Lung (tissue), 12 donors: ENCODE data around the gene NEO1. TPM values are rescaled to one million over a fixed set of nuclear protein-coding genes. Genes with fewer than 3 reads are reported as not detected.

Experiments
- ATAC-seq: fragments of 200-7000 bp; cut with Tn5 transposase; one replicate; pipeline ENCODE4 v1.9.1; 2020; ENCODE audit warnings: moderate number of reproducible peaks; ENCODE audit not compliant: insufficient read depth, low FRiP score
- DNase-seq, 3 donors: peaks; one replicate each; pipeline ENCODE4 v3.0.0-alpha.2; 2013 to 2017
- H3K27ac ChIP-seq, 2 donors: one replicate each; pipeline ENCODE4 v1.5.1; 2013; ENCODE audit warnings: mild to moderate bottlenecking in 2 of 2, moderate library complexity in 2 of 2, control low read depth in 1 of 2, inconsistent platforms in 1 of 2, low read depth in 1 of 2, low read length in 1 of 2
- H3K27me3 ChIP-seq, 3 donors: one replicate each; pipeline ENCODE4 v1.5.1; 2013; ENCODE audit warnings: low read length in 2 of 3; ENCODE audit not compliant: control insufficient read depth in 3 of 3, insufficient read depth in 3 of 3
- H3K36me3 ChIP-seq, 4 donors: one replicate each; pipeline ENCODE4 v1.5.1; 2013; ENCODE audit warnings: low read length in 4 of 4, mild to moderate bottlenecking in 1 of 4, moderate library complexity in 1 of 4; ENCODE audit not compliant: control insufficient read depth in 4 of 4, insufficient read depth in 4 of 4
- H3K4me1 ChIP-seq, 5 donors: one replicate each; pipeline ENCODE4 v1.5.1; 2013; ENCODE audit warnings: low read length in 5 of 5, mild to moderate bottlenecking in 2 of 5, moderate library complexity in 1 of 5; ENCODE audit not compliant: control insufficient read depth in 5 of 5, insufficient read depth in 5 of 5
- H3K4me3 ChIP-seq: one replicate; pipeline ENCODE4 v1.5.1; 2013; ENCODE audit warnings: mild to moderate bottlenecking, control low read depth, moderate library complexity
- H3K9ac ChIP-seq, 2 donors: one replicate each; pipeline ENCODE4 v1.5.1; 2013; ENCODE audit warnings: low read length in 2 of 2, control low read depth in 1 of 2; ENCODE audit not compliant: insufficient read depth in 1 of 2
- H3K9me3 ChIP-seq, 4 donors: one replicate each; pipeline ENCODE4 v1.5.1; 2013; ENCODE audit warnings: low read length in 3 of 4, mild to moderate bottlenecking in 1 of 4, moderate library complexity in 1 of 4; ENCODE audit not compliant: control insufficient read depth in 4 of 4, insufficient read depth in 3 of 4
- WGBS, 2 donors: extraction: QIAGEN DNeasy Blood & Tissue Kit; methylation state at CpG; one replicate each; pipeline ENCODE4 v1.1.7; 2013; 5-methylcytosine and 5-hydroxymethylcytosine counted together
- polyA plus RNA-seq, 2 donors: library from polyadenylated mRNA; stranded (reverse); fragments of 200-250 nt; gene quantifications; one replicate each; pipeline ENCODE4 v1.2.1, GENCODE V29; 2013
- total RNA-seq, 2 donors: library from RNA; depleted of rRNA in 1 of 2; stranded (reverse); fragments of >200 nt in 1 of 2; gene quantifications; one replicate each; pipeline ENCODE4 v1.2.1, GENCODE V29; 2014 to 2021
- TF ChIP-seq, protein P1 (sequence below): IDR thresholded peaks from 2 replicates; pipeline ENCODE4 v1.5.1; 2012; ENCODE audit warnings: mild to moderate bottlenecking; ENCODE audit errors: control extremely low read depth, extremely low read depth
- donor health status: control.
- donor health status: control.
- donor health status: Bipolar disorder and iron deficiency.
- donor health status: healthy.
- donor health status: DM: yes; HTN: yes; CAD: no.

The NEO1 gene
- total and polyA plus RNA-seq, 4 donors, result 6.9 to 70.8 (median 16.5) TPM

- 60 to 65% methylated on average over 3 of the region's 3 CpGs for WGBS, 2 donors
- Histone ChIP-seq H3K36me3 (peaks cover 2 to 10% (median 9%) of the 10 kb centered on the region in 4 donors), H3K27ac (no peak overlapping the region), H3K4me3 (no peak overlapping the region), H3K27me3 (no peaks in the 10 kb centered on the region), H3K4me1 (peaks cover 0 to 13% (median 0%) of the 10 kb centered on the region in 5 donors), H3K9me3 (no peaks in the 10 kb centered on the region), H3K9ac (no peak overlapping the region)
- DNase-seq (peak in 1 of 3 donors; percentile 9), ATAC-seq (no peak)
- TF ChIP-seq, protein P1, sequence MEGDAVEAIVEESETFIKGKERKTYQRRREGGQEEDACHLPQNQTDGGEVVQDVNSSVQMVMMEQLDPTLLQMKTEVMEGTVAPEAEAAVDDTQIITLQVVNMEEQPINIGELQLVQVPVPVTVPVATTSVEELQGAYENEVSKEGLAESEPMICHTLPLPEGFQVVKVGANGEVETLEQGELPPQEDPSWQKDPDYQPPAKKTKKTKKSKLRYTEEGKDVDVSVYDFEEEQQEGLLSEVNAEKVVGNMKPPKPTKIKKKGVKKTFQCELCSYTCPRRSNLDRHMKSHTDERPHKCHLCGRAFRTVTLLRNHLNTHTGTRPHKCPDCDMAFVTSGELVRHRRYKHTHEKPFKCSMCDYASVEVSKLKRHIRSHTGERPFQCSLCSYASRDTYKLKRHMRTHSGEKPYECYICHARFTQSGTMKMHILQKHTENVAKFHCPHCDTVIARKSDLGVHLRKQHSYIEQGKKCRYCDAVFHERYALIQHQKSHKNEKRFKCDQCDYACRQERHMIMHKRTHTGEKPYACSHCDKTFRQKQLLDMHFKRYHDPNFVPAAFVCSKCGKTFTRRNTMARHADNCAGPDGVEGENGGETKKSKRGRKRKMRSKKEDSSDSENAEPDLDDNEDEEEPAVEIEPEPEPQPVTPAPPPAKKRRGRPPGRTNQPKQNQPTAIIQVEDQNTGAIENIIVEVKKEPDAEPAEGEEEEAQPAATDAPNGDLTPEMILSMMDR, result no peak
Measured at GRCh38 chr15:73141216-73141900, 89.1 kb downstream of the NEO1 start.

DNA sequence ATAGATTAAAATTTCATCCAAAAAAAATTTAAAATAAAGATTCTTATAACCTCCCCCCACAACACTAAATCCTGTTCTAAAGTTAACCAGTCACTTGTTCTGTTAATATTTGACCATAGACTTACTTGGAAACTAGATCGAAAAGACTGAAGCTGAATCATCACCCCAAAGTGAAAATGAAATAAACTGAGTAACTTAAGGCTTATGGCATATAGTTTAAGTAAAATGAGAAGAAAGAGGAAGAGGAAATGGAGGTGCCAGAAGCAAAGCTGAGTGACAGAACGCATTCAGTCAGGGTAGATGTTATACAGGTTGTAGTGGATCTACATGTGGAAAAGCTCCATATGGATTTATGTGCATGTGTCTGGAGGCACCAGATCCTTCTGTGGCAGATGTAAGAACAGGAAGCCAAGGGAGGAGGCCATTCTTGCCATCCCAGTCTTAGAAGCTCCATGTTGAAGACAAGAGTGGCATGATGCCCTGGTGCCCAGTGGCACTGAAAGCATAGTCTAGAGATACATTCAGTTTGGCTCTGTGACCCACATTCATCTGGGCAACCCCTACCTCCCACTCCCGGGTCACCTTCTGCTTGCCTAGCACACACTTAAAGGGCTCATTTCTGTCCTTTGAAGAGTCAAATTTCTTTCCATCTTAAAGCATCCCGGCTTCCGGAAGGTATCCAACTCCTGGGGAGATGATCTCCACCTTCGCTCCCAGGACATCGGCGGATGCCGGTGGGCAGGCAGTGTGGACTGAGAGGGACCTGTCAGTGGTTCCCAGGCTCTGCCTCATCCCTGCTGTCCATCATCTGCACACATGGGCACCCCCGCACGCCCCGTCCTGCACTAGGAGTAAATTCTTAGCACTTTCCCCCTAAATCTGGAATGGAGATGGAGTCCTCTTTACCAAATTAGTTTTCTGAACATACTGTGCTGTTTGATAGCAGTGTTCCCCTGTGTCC lies 90.8 kb downstream of the NEO1 start:
- ATAC-seq (no peak), DNase-seq (no peak)
- Histone ChIP-seq H3K4me3 (no peak overlapping the region), H3K4me1 (peaks cover 0 to 13% (median 0%) of the 10 kb centered on the region in 5 donors), H3K27me3 (no peaks in the 10 kb centered on the region), H3K36me3 (peaks cover 1 to 8% (median 3%) of the 10 kb centered on the region in 4 donors), H3K9me3 (no peaks in the 10 kb centered on the region), H3K9ac (no peak overlapping the region), H3K27ac (no peak overlapping the region)
- WGBS, 2 donors, result 88 to 92% methylated on average over 12 of the region's 12 CpGs
- TF ChIP-seq, protein P1, result no peak

DNA sequence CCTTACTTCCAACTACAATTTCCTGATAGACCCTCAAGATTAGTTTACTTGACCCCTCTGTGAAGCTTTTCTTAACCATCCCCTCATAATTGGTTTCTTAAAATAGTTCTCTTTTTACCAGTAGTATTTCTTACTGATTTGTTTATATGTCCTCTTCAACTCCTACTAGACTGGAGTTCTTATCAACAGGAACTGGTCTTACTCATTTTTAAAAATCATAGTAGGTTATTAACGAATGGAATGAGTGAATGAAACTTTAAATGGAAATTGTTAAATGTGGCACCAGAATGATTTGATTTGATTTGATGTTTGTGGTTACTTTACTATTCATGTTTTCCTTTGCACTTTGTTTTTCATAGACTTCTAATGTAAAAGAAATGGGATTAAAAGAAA lies 91.5 kb downstream of the NEO1 start:
- WGBS, 2 donors, result 55 to 57% methylated on average over 1 of the region's 1 CpG

More for the DNA sequence above, 91.5 kb downstream of the NEO1 start:
- Histone ChIP-seq H3K9ac (no peak overlapping the region), H3K9me3 (no peaks in the 10 kb centered on the region), H3K4me1 (peaks cover 0 to 11% (median 0%) of the 10 kb centered on the region in 5 donors), H3K27me3 (no peaks in the 10 kb centered on the region), H3K27ac (no peak overlapping the region), H3K4me3 (no peak overlapping the region), H3K36me3 (peaks cover 1 to 8% (median 3%) of the 10 kb centered on the region in 4 donors)
- DNase-seq, result no peak
- ATAC-seq, result no peak
- TF ChIP-seq, protein P1, result no peak
